Pancreas (tissue), 10 donors: Measurements from ENCODE around the gene NECAP2. TPM values are rescaled to one million over a fixed set of nuclear protein-coding genes. Genes with fewer than 3 reads are reported as not detected.
"Not testable (repeated sequence)": the region's sequence is repeated elsewhere in the genome, so short reads cannot be mapped to it uniquely, and the experiment has no call there.

Experiments used
- ATAC-seq, 4 donors: fragments of 200-7000 bp; cut with Tn5 transposase; one replicate each; pipeline versions ENCODE4 v1.8.0 to v1.9.1; 2020; ENCODE audit warnings: mild to moderate bottlenecking in 4 of 4, moderate library complexity in 4 of 4
- DNase-seq, 6 donors: peaks; one replicate each; pipeline ENCODE4 v3.0.0-alpha.2; 2020
- FAIRE-seq: peaks from 2 replicates; lab custom pipeline; 2012; peaks lifted over from hg19 to GRCh38; lab: Jason Lieb, UNC
- H3K27ac ChIP-seq, 4 donors: fragments of 200-600 bp; sonication (generic); 1 replicate in 3 of 4; 2 replicates in 1 of 4; pipeline versions ENCODE4 v1.5.0 to v1.8.0; 2020
- H3K27me3 ChIP-seq, 4 donors: fragments of 200-600 bp; one replicate each; pipeline ENCODE4 v1.8.0; 2021
- H3K36me3 ChIP-seq, 3 donors: fragments of 200-600 bp; sonication (generic) in 1 of 3; one replicate each; pipeline versions ENCODE4 v1.5.0 to v1.8.0; 2020 to 2021
- H3K4me1 ChIP-seq, 3 donors: fragments of 200-600 bp; one replicate each; pipeline ENCODE4 v1.8.0; 2021
- H3K4me3 ChIP-seq, 4 donors: fragments of 200-600 bp; sonication (generic) in 2 of 4; one replicate each; pipeline versions ENCODE4 v1.5.0 to v1.8.0; 2020 to 2021
- H3K9me3 ChIP-seq, 4 donors: fragments of 200-600 bp; one replicate each; pipeline ENCODE4 v1.8.0; 2021
- WGBS, 2 donors: extraction: QIAGEN DNeasy Blood & Tissue Kit; methylation state at CpG; one replicate each; pipeline ENCODE4 v1.1.7; 2013; 5-methylcytosine and 5-hydroxymethylcytosine counted together
- intact Hi-C, 3 donors: fragments of 100-400 bp; cut with DNase I; formaldehyde crosslinking; loops; one replicate each; pipeline versions ENCODE4 v1.11.1 to v1.14.2; 2022
- polyA plus RNA-seq, 2 donors: library from polyadenylated mRNA; stranded (reverse); fragments of 200-250 nt; gene quantifications; one replicate each; pipeline ENCODE4 v1.2.3, GENCODE V29; 2013
- total RNA-seq, 6 donors: library from RNA; stranded (reverse); fragmentation: NEBNext Ultra II Directional in 4 of 6; extraction: Animal tissue kit (Norgen Biotek cat#: 25700) in 4 of 6; gene quantifications; one replicate each; pipeline versions ENCODE4 v1.2.1 to v1.2.4, GENCODE V29; 2021 to 2023
- TF ChIP-seq, protein P1 (sequence below), 4 donors: fragments of 200-600 bp; sonication (generic) in 3 of 4; IDR thresholded peaks; one replicate each; pipeline versions ENCODE4 v1.5.0 to v1.8.0; 2021; ENCODE audit warnings: antibody characterized with exemption in 4 of 4
- donor health status: healthy with polysubstance abuse.
- donor health status: DM: no; HTN: no; CAD: no; lungs with moderate emphysema.
- donor health status: DM: no; HTN: no; CAD: no.
- donor health status: control.
- donor health status: control.
- donor health status: Bipolar disorder and iron deficiency.
- donor health status: DM: yes; HTN: yes; CAD: no.
- donor health status: DM: no; HTN: no; CAD: no.
- donor health status: DM: no; HTN: no; CAD: no.
- donor health status: DM: yes; HTN: yes; CAD: no.

The NECAP2 gene
- total and polyA plus RNA-seq, 8 donors: 11.9 to 37.8 (median 16.6) TPM

DNA sequence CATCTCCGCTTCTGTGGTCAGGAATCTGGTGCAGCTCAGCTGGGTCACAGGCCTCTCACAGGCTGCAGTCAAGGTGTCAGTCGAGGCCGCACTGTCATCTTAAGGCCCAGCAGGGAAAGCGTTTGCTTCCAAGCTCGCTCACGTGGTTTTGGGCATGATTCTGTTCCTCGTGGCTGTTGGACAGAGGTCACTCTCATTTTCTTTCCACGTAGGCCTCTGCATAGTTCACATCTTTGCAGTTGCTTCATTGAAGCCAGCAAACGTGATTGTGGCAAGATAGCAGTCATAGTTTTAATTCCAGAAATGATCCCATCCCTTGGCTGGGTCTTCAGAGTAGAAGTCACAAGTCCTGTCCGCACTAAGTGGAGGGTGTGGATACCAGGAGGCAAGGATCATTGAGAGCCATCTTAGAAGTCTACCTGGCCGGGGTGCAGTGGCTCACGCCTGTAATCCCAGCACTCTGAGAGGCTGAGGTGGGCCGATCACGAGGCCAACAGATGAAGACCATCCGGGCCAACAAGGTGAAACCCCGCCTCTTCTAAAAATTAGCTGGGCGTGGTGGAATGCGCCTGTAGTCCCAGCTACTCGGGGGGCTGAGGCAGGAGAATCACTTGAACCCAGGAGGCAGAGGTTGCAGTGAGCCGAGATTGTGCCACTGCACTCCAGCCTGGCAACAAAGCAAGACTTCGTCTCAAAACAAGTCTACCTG lies 24.5 kb downstream of the NECAP2 start:
- no peak overlapping the region for H3K27ac ChIP-seq
- ATAC-seq (no peak), FAIRE-seq (no peak), DNase-seq (peak in 1 of 6 donors; percentile 25)
- intact Hi-C loops: no loop called here
- no peaks in the 10 kb centered on the region for H3K4me1 ChIP-seq
- H3K36me3 ChIP-seq: peaks cover 0 to 4% (median 0%) of the 10 kb centered on the region in 3 donors
- no peak overlapping the region for H3K4me3 ChIP-seq
- H3K9me3 ChIP-seq: no peaks in the 10 kb centered on the region
- H3K27me3 ChIP-seq: no peaks in the 10 kb centered on the region
- WGBS, 2 donors: 92 to 94% methylated on average over 21 of the region's 21 CpGs
- TF ChIP-seq, protein P1, sequence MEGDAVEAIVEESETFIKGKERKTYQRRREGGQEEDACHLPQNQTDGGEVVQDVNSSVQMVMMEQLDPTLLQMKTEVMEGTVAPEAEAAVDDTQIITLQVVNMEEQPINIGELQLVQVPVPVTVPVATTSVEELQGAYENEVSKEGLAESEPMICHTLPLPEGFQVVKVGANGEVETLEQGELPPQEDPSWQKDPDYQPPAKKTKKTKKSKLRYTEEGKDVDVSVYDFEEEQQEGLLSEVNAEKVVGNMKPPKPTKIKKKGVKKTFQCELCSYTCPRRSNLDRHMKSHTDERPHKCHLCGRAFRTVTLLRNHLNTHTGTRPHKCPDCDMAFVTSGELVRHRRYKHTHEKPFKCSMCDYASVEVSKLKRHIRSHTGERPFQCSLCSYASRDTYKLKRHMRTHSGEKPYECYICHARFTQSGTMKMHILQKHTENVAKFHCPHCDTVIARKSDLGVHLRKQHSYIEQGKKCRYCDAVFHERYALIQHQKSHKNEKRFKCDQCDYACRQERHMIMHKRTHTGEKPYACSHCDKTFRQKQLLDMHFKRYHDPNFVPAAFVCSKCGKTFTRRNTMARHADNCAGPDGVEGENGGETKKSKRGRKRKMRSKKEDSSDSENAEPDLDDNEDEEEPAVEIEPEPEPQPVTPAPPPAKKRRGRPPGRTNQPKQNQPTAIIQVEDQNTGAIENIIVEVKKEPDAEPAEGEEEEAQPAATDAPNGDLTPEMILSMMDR (IDR thresholded peaks at IDR 0.05): no peak

- no peak overlapping the region for H3K27ac ChIP-seq
- TF ChIP-seq, protein P1 (IDR thresholded peaks at IDR 0.05): no peak
- no peak for DNase-seq
- no peaks in the 10 kb centered on the region for H3K9me3 ChIP-seq
- H3K4me3 ChIP-seq: no peak overlapping the region
- no peaks in the 10 kb centered on the region for H3K4me1 ChIP-seq
- FAIRE-seq: no peak
- peaks cover 0 to 8% (median 0%) of the 10 kb centered on the region in 3 donors for H3K36me3 ChIP-seq
- ATAC-seq: no peak
- 72 to 89% methylated on average over 3 of the region's 3 CpGs for WGBS, 2 donors
- intact Hi-C loops: no loop called here
- H3K27me3 ChIP-seq: no peaks in the 10 kb centered on the region
These were observed 28.0 kb downstream of the NECAP2 start for GRCh38 chr1:16468558-16468957.

DNA sequence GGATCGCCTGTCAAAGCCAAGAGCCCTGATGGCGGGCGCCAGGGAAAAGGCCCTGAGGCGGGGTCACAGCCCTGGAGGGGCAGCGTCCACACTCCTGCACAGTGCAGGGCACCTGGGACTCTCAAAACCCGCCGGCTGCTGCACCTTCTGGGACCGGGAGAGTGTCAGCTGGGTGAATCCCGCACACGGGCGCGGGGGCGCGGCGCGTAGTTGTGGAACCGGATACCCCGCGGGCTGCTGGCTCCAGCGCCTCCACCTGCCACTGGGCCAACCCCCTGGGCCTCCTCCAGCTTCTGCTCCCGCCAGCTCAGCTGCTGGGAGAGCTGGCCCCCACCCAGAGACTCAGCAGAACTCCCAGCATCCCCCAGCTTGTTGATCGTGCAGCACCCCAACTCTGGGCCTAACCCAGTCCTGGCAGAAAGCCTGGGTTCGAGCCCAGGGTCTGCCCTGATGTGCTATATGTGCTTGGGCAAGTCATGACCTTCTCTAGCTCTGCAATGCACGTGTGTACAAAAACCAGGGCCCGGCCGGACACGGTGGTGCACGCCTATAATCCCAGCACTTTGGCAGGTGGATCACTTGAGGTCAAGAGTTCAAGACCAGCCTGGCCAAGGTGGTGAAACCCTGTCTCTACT lies 33.8 kb downstream of the NECAP2 start:
- H3K27ac ChIP-seq: no peak overlapping the region
- H3K9me3 ChIP-seq: no peaks in the 10 kb centered on the region
- FAIRE-seq: no peak
- no peaks in the 10 kb centered on the region for H3K4me1 ChIP-seq
- H3K4me3 ChIP-seq: no peak overlapping the region
- no peak for DNase-seq
- ATAC-seq: no peak
- no peaks in the 10 kb centered on the region for H3K27me3 ChIP-seq
- WGBS, 2 donors: 89 to 90% methylated on average over 28 of the region's 28 CpGs
- intact Hi-C loops: no loop called here
- TF ChIP-seq, protein P1 (IDR thresholded peaks at IDR 0.05): no peak
- H3K36me3 ChIP-seq: peaks cover 0 to 27% (median 5%) of the 10 kb centered on the region in 3 donors

DNA sequence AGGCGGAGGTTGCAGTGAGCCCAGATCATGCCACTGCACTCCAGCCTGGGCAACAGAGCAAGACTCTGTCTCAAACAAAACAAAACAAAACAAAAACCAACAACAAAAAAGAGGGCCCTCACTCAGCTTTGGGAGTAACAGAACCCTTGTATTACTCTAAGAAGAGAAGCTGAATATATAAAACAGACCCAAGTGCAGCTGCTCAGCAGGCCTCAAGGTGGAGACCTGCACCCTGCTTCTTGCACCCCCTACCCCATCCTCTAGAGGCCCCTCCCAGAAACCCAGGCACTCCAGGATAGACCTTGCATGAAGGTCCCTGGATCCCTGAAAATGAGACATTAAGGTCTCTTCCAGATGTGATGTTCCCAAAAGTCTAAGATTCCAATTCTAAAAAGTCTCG lies 34.4 kb downstream of the NECAP2 start:
- H3K36me3 ChIP-seq: peaks cover 0 to 27% (median 5%) of the 10 kb centered on the region in 3 donors
- intact Hi-C loops, FAIRE-seq, H3K27ac ChIP-seq, ATAC-seq, H3K4me1 ChIP-seq, H3K27me3 ChIP-seq, H3K4me3 ChIP-seq, H3K9me3 ChIP-seq, DNase-seq: not testable (repeated sequence)
- WGBS, 2 donors: 97 to 99% methylated on average over 2 of the region's 2 CpGs

DNA sequence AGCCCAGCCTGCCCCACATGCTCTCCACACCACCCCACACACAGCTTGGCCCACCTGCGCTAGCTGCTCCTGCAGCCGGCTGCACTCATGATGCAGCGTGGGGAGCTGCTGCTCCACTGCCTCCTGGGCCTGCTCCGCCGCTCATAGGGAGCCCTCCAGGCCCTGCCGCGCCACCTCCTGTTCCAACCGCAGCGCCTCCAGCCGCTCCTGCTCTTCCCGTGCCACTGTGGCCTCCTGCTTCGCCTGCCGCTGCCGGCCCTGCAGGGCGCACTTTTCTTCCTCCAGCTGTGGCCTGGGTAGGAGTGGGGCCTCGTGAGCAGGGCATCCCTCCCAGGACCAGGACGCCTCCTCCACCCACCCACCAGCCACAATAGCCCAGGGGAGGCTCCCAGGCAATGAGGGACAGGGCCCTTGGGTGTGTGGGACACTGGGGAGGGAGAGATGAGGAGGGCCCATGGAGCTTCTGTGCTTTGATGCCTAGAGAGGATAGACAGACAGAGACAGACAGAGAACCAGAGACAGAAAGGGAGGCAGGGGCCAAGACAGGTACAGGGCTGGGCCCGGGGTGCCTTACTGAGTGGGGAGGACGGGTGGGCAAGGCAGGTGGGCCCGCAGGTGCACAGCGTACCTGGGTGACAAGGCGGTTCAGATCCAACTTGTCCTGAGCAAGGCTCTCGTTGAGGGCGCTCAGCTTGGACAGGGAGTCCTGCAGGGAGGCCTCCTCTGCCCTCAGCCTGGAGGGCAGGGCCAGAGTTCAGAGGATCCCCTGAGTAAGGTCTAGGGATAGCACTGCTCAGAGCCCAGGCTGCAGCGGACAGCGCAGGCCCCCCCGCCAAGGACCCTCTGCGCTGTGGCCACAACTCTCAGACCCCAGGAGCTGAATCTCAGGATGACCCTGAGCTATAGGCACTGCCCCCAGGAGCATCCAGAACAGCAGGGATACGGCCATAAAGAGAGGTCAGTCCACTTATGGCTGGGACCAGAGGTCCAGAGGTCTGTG lies 35.5 kb downstream of the NECAP2 start:
- 92 to 93% methylated on average over 21 to 29 of the region's 29 CpGs for WGBS, 2 donors
- DNase-seq: peak in 1 of 6 donors; percentile 30
- H3K4me3 ChIP-seq, FAIRE-seq, ATAC-seq, H3K27me3 ChIP-seq, intact Hi-C loops, H3K4me1 ChIP-seq, H3K27ac ChIP-seq, H3K9me3 ChIP-seq: not testable (repeated sequence)
- peaks cover 0 to 27% (median 5%) of the 10 kb centered on the region in 3 donors for H3K36me3 ChIP-seq
